ENCODE data around the gene CTNND2. TPM values are rescaled to one million over a fixed set of nuclear protein-coding genes. Genes with fewer than 3 reads are reported as not detected.

The CTNND2 gene
- total RNA-seq, 1 experiment from 2014 or later, result 7.0 TPM

DNA sequence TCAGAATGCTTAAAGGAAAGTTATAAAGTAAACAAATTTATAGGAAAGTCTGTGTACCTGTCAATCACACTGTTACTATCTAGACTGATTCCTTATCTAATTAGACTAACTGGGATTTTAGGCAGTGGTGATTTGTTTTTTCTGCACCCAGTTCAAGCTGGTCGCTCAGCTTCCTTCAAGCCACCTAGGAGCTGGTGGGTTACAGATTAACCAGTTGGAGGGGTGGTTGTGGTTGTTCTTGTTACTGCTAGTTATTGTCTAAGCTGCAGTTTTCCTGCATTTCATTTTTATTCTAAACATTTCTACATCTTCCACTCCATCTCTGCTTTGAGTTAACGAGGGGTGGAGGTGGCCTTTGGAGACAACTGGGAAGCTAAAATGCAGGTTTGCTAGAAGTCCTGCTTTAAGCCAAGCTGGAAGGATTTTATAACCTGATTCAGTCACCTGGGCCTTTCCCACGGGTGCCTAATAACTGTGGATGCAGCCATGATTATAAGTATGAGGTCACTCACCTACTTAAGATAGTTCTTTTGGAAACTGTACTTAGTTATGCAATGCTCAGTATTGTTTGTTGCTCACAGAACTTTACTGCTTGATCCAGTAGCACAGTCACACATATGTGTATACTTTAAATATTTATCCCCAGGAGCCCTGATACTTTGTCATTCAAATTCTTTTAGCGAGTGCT lies 839.3 kb downstream of the CTNND2 start:
- peaks cover 4% of the 10 kb centered on the region; the same call in 1 of the 2 replicates for H3K27me3 Mint-ChIP-seq (ENCODE audit: low read depth)
- H3K4me2 ChIP-seq (ENCODE audit: insufficient read depth, insufficient read length, low read length), result no peak overlapping the region

More for the DNA sequence above, 839.3 kb downstream of the CTNND2 start:
- WGBS (ENCODE audit: extremely low coverage, insufficient read length, low lambda C conversion rate), result no CpG with 5 or more reads among the region's 4 CpGs
- Histone ChIP-seq H3K23me2 (ENCODE audit: insufficient read length, low read depth, low read length, poor library complexity, severe bottlenecking) (no peaks in the 10 kb centered on the region), H3K56ac (ENCODE audit: insufficient read length, low read depth, low read length) (no peak overlapping the region), H3K4ac (ENCODE audit: low read depth, low read length) (no peak overlapping the region), H2BK12ac (ENCODE audit: insufficient read length, low read depth, low read length) (no peak overlapping the region), H3T11ph (ENCODE audit: low read length) (no peak overlapping the region), H2AFZ (ENCODE audit: low read length) (no peak overlapping the region), H3K9me3 (ENCODE audit: control insufficient read depth, low read depth, low read length) (no peaks in the 10 kb centered on the region), H4K20me1 (ENCODE audit: control insufficient read depth, insufficient read depth, insufficient read length) (no peaks in the 10 kb centered on the region), H3K79me1 (ENCODE audit: insufficient read depth, low read depth, low read length, poor library complexity, severe bottlenecking) (no peaks in the 10 kb centered on the region), H2BK120ac (ENCODE audit: low read depth, low read length, poor library complexity, severe bottlenecking) (no peak overlapping the region), H2BK20ac (ENCODE audit: low read depth, low read length, poor library complexity, severe bottlenecking) (no peak overlapping the region), H3K79me2 (ENCODE audit: insufficient read depth, low read length) (no peaks in the 10 kb centered on the region), H4K8ac (replicated peaks; ENCODE audit: insufficient read length, low read depth, low read length) (no peak overlapping the region), H2BK15ac (ENCODE audit: low read depth, low read length) (no peak overlapping the region), H4K91ac (ENCODE audit: insufficient read length, low read depth, low read length) (no peak overlapping the region), H2AK5ac (ENCODE audit: insufficient read length, low read length) (no peak overlapping the region), H3K18ac (ENCODE audit: insufficient read length, low read depth, low read length) (no peak overlapping the region), H3K9ac (ENCODE audit: extremely low read depth, insufficient read length, low read length) (no peak overlapping the region), H3K27me3 (ENCODE audit: insufficient read depth, low read length) (no peaks in the 10 kb centered on the region), H3K4me1 (ENCODE audit: insufficient read depth, low read length) (no peaks in the 10 kb centered on the region), H4K5ac (ENCODE audit: insufficient read length, low read depth, low read length) (no peak overlapping the region), H3K27ac (ENCODE audit: insufficient read length, low read depth, low read length) (no peak overlapping the region), H3K14ac (ENCODE audit: insufficient read depth, low read length) (no peak overlapping the region), H2BK5ac (ENCODE audit: insufficient read length, low read length) (no peak overlapping the region), H3K23ac (ENCODE audit: insufficient read length, low read depth, low read length) (no peak overlapping the region)
- DNase-seq, result no peak
- Mint-ChIP-seq H3K4me1 (peaks cover 20 to 22% of the 10 kb centered on the region in 2 experiments), H3K9me3 (peaks cover 0 to 8% of the 10 kb centered on the region in 2 experiments; a peak in 4 of 5 replicates), H3K27ac (no peak overlapping the region), H3K36me3 (ENCODE audit: insufficient read depth in 1 of 3, low read depth in 3 of 3) (peaks cover 0 to 7% (median 2%) of the 10 kb centered on the region in 3 experiments; a peak in 4 of 7 replicates), H3K4me3 (no peak overlapping the region)
- TF ChIP-seq, protein P1, sequence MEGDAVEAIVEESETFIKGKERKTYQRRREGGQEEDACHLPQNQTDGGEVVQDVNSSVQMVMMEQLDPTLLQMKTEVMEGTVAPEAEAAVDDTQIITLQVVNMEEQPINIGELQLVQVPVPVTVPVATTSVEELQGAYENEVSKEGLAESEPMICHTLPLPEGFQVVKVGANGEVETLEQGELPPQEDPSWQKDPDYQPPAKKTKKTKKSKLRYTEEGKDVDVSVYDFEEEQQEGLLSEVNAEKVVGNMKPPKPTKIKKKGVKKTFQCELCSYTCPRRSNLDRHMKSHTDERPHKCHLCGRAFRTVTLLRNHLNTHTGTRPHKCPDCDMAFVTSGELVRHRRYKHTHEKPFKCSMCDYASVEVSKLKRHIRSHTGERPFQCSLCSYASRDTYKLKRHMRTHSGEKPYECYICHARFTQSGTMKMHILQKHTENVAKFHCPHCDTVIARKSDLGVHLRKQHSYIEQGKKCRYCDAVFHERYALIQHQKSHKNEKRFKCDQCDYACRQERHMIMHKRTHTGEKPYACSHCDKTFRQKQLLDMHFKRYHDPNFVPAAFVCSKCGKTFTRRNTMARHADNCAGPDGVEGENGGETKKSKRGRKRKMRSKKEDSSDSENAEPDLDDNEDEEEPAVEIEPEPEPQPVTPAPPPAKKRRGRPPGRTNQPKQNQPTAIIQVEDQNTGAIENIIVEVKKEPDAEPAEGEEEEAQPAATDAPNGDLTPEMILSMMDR (conservative IDR thresholded peaks at IDR 0.05), result no peak
